ENCODE measurements around the gene MBD3.

Gene MBD3

GRCh38 chr19:1598777-1599459, 6.3 kb upstream of the MBD3 start:
- H3K9ac ChIP-seq (ENCODE audit: low read depth, low read length), result no peak overlapping the region
- H3K9me3 ChIP-seq (ENCODE audit: control insufficient read depth, insufficient read depth, low read length), result no peaks in the 10 kb centered on the region
- no peaks in the 10 kb centered on the region for H3K4me1 ChIP-seq (ENCODE audit: insufficient read depth, low read length)
- peaks cover 10% of the 10 kb centered on the region for H3K36me3 ChIP-seq (ENCODE audit: insufficient read depth, low read length)

DNA sequence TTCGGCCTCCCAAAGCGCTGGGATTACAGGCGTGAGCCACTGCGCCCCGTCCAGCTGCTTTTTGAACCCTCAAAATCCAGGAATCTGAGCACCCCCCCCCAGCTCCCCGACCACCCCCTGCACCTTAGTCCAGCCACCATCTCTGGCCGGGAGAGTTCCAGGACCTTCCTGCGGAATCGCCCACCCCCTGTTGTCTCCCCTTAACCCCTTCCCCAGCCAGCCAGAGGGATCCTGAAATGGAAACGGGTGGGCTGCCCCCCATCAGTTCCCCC, 772 bp upstream of the MBD3 start:
- Histone ChIP-seq H3K4me1 (ENCODE audit: insufficient read depth, low read length) (peaks cover 4% of the 10 kb centered on the region), H3K36me3 (ENCODE audit: insufficient read depth, low read length) (peaks cover 13% of the 10 kb centered on the region), H3K9me3 (ENCODE audit: control insufficient read depth, insufficient read depth, low read length) (no peaks in the 10 kb centered on the region), H3K9ac (ENCODE audit: low read depth, low read length) (peak overlapping the region; percentile 86; the same call in 1 of the 2 replicates)

GRCh38 chr19:1592024-1592754, 476 bp downstream of the MBD3 start:
- H3K36me3 ChIP-seq (ENCODE audit: insufficient read depth, low read length), result peaks cover 5% of the 10 kb centered on the region
- peak overlapping the region; percentile 100 for H3K9ac ChIP-seq (ENCODE audit: low read depth, low read length)
- peaks cover 4% of the 10 kb centered on the region for H3K4me1 ChIP-seq (ENCODE audit: insufficient read depth, low read length)
- H3K9me3 ChIP-seq (ENCODE audit: control insufficient read depth, insufficient read depth, low read length), result no peaks in the 10 kb centered on the region

DNA sequence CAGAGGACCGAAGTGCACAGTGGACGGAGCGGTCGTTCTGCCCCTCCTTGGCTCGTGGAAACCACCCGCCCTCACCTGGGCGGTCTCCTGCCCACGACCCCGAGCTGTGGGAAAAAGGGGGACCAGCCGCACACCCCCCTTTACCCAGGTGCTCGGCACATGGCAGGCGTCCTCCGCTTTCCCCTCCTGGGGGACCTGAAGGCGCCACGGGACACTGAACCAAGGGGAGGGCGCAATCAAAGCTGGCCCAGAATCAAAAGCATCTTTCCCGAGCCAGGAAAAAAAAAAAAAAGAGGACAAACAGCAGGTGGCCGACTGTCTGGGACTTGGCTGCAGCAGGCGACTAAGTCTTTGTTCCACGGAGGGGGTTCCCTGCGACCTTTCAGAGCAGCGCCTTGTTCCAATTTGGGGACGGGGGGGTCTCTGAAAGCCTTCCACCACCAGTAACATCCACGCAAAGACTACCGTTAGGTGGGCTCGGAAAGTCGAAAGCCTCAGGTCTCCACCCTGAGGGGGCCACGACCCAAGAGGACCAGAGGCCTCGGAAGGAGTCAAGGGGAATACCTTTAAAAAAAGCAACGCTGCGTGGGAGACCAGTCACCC, 1.1 kb downstream of the MBD3 start:
- Histone ChIP-seq H3K9ac (ENCODE audit: low read depth, low read length) (peak overlapping the region; percentile 100), H3K4me1 (ENCODE audit: insufficient read depth, low read length) (peaks cover 4% of the 10 kb centered on the region), H3K9me3 (ENCODE audit: control insufficient read depth, insufficient read depth, low read length) (no peaks in the 10 kb centered on the region), H3K36me3 (ENCODE audit: insufficient read depth, low read length) (0 out of 2 replicates have a peak, but pooled peaks cover 3% of the 10 kb centered on the region)

GRCh38 chr19:1590641-1591397, 1.8 kb downstream of the MBD3 start:
- peaks cover 5% of the 10 kb centered on the region; the same call in 1 of the 2 replicates for H3K36me3 ChIP-seq (ENCODE audit: insufficient read depth, low read length)
- no peaks in the 10 kb centered on the region for H3K9me3 ChIP-seq (ENCODE audit: control insufficient read depth, insufficient read depth, low read length)
- H3K4me1 ChIP-seq (ENCODE audit: insufficient read depth, low read length), result peaks cover 4% of the 10 kb centered on the region
- H3K9ac ChIP-seq (ENCODE audit: low read depth, low read length), result peak overlapping the region; percentile 100

GRCh38 chr19:1587872-1588271, 4.8 kb downstream of the MBD3 start:
- Histone ChIP-seq H3K9me3 (ENCODE audit: control insufficient read depth, insufficient read depth, low read length) (no peaks in the 10 kb centered on the region), H3K4me1 (ENCODE audit: insufficient read depth, low read length) (peaks cover 4% of the 10 kb centered on the region), H3K36me3 (ENCODE audit: insufficient read depth, low read length) (peaks cover 9% of the 10 kb centered on the region; the same call in 1 of the 2 replicates), H3K9ac (ENCODE audit: low read depth, low read length) (no peak overlapping the region; the same call in 1 of the 2 replicates)

- Histone ChIP-seq H3K4me1 (ENCODE audit: insufficient read depth, low read length) (no peaks in the 10 kb centered on the region; the same call in 1 of the 2 replicates), H3K9ac (ENCODE audit: low read depth, low read length) (no peak overlapping the region)
Measured at GRCh38 chr19:1585243-1585580, 7.5 kb downstream of the MBD3 start.

GRCh38 chr19:1584500-1585242, 8.0 kb downstream of the MBD3 start:
- Histone ChIP-seq H3K4me1 (ENCODE audit: insufficient read depth, low read length) (no peaks in the 10 kb centered on the region), H3K9ac (ENCODE audit: low read depth, low read length) (no peak overlapping the region), H3K9me3 (ENCODE audit: control insufficient read depth, insufficient read depth, low read length) (no peaks in the 10 kb centered on the region), H3K36me3 (ENCODE audit: insufficient read depth, low read length) (peaks cover 6% of the 10 kb centered on the region; the same call in 1 of the 2 replicates)

More at GRCh38 chr19:1585243-1585580, 7.5 kb downstream of the MBD3 start:
- Histone ChIP-seq H3K9me3 (ENCODE audit: control insufficient read depth, insufficient read depth, low read length) (no peaks in the 10 kb centered on the region), H3K36me3 (ENCODE audit: insufficient read depth, low read length) (peaks cover 7% of the 10 kb centered on the region; the same call in 1 of the 2 replicates)

DNA sequence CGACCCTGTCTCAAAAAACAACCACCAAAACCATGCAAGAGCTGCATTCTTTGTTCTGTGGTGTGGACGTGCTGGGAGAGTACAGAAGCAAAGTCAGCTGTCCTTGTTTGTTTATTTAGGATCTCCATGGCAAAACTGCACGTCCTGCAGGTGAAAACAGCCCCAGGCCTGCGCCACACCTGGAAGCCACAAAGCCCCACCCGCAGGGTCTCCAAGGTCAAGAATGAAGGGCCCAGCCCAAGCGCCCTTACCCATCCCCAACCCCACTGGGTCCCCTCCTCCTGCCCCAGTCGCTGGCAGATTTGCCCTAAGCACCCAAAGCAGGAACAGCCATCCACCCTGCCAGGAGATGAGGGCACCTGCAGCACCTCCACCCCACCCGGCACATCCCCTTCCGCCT, 10.5 kb downstream of the MBD3 start:
- no peaks in the 10 kb centered on the region for H3K9me3 ChIP-seq (ENCODE audit: control insufficient read depth, insufficient read depth, low read length)
- no peak overlapping the region for H3K9ac ChIP-seq (ENCODE audit: low read depth, low read length)
- H3K4me1 ChIP-seq (ENCODE audit: insufficient read depth, low read length), result no peaks in the 10 kb centered on the region
- H3K36me3 ChIP-seq (ENCODE audit: insufficient read depth, low read length), result peaks cover 6% of the 10 kb centered on the region; the same call in 1 of the 2 replicates

- H3K9ac ChIP-seq (ENCODE audit: low read depth, low read length), result no peak overlapping the region
- H3K9me3 ChIP-seq (ENCODE audit: control insufficient read depth, insufficient read depth, low read length), result no peaks in the 10 kb centered on the region
- peaks cover 4% of the 10 kb centered on the region; the same call in 1 of the 2 replicates for H3K36me3 ChIP-seq (ENCODE audit: insufficient read depth, low read length)
- H3K4me1 ChIP-seq (ENCODE audit: insufficient read depth, low read length), result no peaks in the 10 kb centered on the region
Measured at GRCh38 chr19:1580957-1581356, 11.7 kb downstream of the MBD3 start.

- no peak overlapping the region for H3K9ac ChIP-seq (ENCODE audit: low read depth, low read length)
- no peaks in the 10 kb centered on the region for H3K4me1 ChIP-seq (ENCODE audit: insufficient read depth, low read length)
- no peaks in the 10 kb centered on the region for H3K9me3 ChIP-seq (ENCODE audit: control insufficient read depth, insufficient read depth, low read length)
- peaks cover 4% of the 10 kb centered on the region; the same call in 1 of the 2 replicates for H3K36me3 ChIP-seq (ENCODE audit: insufficient read depth, low read length)
Measured at GRCh38 chr19:1580382-1580781, 12.3 kb downstream of the MBD3 start.

GRCh38 chr19:1579222-1579621, 13.4 kb downstream of the MBD3 start:
- Histone ChIP-seq H3K9me3 (ENCODE audit: control insufficient read depth, insufficient read depth, low read length) (no peaks in the 10 kb centered on the region), H3K36me3 (ENCODE audit: insufficient read depth, low read length) (peaks cover 4% of the 10 kb centered on the region; the same call in 1 of the 2 replicates), H3K9ac (ENCODE audit: low read depth, low read length) (no peak overlapping the region), H3K4me1 (ENCODE audit: insufficient read depth, low read length) (no peaks in the 10 kb centered on the region)

DNA sequence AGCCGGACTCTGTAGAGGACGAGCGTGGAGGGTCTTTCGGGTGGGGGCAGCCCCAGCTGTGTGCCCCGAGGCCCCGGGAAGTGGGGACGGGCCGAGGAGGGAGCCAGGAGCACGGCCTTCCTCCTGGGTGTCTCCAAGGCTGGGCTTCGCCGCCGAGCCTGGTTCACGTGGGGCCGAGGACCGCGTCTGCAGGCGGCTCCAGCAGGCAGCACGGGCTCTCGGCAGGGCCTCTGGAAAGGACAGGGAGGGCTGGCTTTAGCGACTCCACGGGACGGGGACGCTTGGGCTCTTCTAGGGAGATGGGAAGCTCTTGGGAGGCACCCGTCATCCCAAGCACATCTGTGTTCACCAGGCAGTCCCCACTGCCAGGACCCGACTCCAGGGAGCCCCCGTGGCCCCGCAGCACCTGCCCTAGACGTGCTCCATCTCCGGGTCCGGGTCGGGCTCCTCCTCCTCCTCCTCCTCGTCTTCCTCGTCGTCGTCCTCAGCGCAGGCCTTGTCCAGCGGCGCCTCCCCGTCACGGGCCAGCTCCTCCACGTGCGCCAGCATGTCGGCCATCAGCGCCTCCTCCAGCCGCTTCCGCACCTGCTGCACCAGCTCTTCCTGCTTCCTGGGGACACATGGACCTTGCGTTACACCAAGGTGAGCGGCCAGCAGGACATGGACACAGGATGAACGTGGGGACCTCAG, 14.6 kb downstream of the MBD3 start:
- H3K36me3 ChIP-seq (ENCODE audit: insufficient read depth, low read length), result no peaks in the 10 kb centered on the region
- H3K9me3 ChIP-seq (ENCODE audit: control insufficient read depth, insufficient read depth, low read length), result no peaks in the 10 kb centered on the region
- H3K4me1 ChIP-seq (ENCODE audit: insufficient read depth, low read length), result no peaks in the 10 kb centered on the region
- no peak overlapping the region for H3K9ac ChIP-seq (ENCODE audit: low read depth, low read length)
